HFF-Myc (cell line): ENCODE results near the gene TCERG1L.

Experiments used
- DNase-seq: peaks from one replicate; pipeline ENCODE4 v3.0.0-alpha.2; 2011; ENCODE audit warnings: low read depth; ENCODE audit errors: extremely low read depth
- H3K4me3 ChIP-seq: replicated peaks from 2 replicates; pipeline ENCODE4 v1.5.1; 2011; ENCODE audit warnings: low read depth, mild to moderate bottlenecking, control low read depth, low read length
- CTCF ChIP-seq: IDR thresholded peaks from 2 replicates; pipeline ENCODE4 v1.5.1; 2012; ENCODE audit warnings: mild to moderate bottlenecking, low read depth, low read length, control low read depth; ENCODE audit errors: missing control alignments

Gene TCERG1L

GRCh38 chr10:131223422-131223821 lies 88.1 kb downstream of the TCERG1L start:
- H3K4me3 ChIP-seq, result no peak overlapping the region
- TF ChIP-seq CTCF, result no peak
- no peak for DNase-seq

- no peak overlapping the region for H3K4me3 ChIP-seq
- no peak for DNase-seq
- no peak for TF ChIP-seq CTCF
Observed at GRCh38 chr10:131222986-131223385, 88.5 kb downstream of the TCERG1L start.

GRCh38 chr10:131221632-131222277 lies 89.8 kb downstream of the TCERG1L start:
- no peak overlapping the region for H3K4me3 ChIP-seq
- TF ChIP-seq CTCF, result no peak
- no peak for DNase-seq

- no peak for DNase-seq
- no peak for TF ChIP-seq CTCF
- no peak overlapping the region for H3K4me3 ChIP-seq
Observed at GRCh38 chr10:131220601-131221171, 90.8 kb downstream of the TCERG1L start.

GRCh38 chr10:131219955-131220489 lies 91.5 kb downstream of the TCERG1L start:
- H3K4me3 ChIP-seq, result no peak overlapping the region
- no peak for TF ChIP-seq CTCF
- DNase-seq, result no peak

- DNase-seq, result no peak
- TF ChIP-seq CTCF, result no peak
- no peak overlapping the region for H3K4me3 ChIP-seq
Observed at GRCh38 chr10:131219584-131219886, 92.0 kb downstream of the TCERG1L start.
